B cell (primary cell): Measurements from ENCODE around the gene NINJ2. TPM values are rescaled to one million over a fixed set of nuclear protein-coding genes. Genes with fewer than 3 reads are reported as not detected.

Experiments used
- ATAC-seq: fragments of 200-7000 bp; cut with Tn5 transposase; one replicate; pipeline ENCODE4 v1.10.0; 2021; ENCODE audit warnings: low read depth, mild to moderate bottlenecking, moderate number of reproducible peaks, moderate library complexity
- CTCF ChIA-PET: fragments of 350-600 bp; sonication (Branson Sonifier 250); formaldehyde crosslinking; loops from one replicate; lab custom pipeline; 2021; ENCODE audit warnings: antibody characterized with exemption, inconsistent platforms; lab: Charles Lee
- POLR2A ChIA-PET: fragments of 350-600 bp; sonication (Branson Sonifier 250); formaldehyde crosslinking; loops from one replicate; lab custom pipeline; 2021; ENCODE audit warnings: antibody characterized with exemption; lab: Charles Lee
- DNase-seq: peaks from one replicate; pipeline ENCODE4 v3.0.0; 2013
- H2AFZ ChIP-seq: 2 replicates; pipeline ENCODE4 v1.6.1; 2012; ENCODE audit warnings: mild to moderate bottlenecking, low read depth, low read length; ENCODE audit not compliant: insufficient read depth, poor library complexity, severe bottlenecking
- H3K27ac ChIP-seq, 2 donors: 1 replicate in 1 of 2; 2 replicates in 1 of 2; pipeline ENCODE4 v1.5.1; 2012 to 2013; ENCODE audit warnings: low read length in 2 of 2, mild to moderate bottlenecking in 2 of 2, moderate library complexity in 1 of 2
- H3K27me3 ChIP-seq, 4 experiments: fragments of 200-600 bp in 1 of 4; sonication (generic) in 1 of 4; replicated peaks in 1 of 4; 1 replicate in 2 of 4; 2 replicates in 2 of 4; pipeline versions ENCODE4 v1.6.1 to v1.7.0; 2013 to 2016; ENCODE audit warnings: low read length in 3 of 4, mild to moderate bottlenecking in 2 of 4, mixed read lengths in 1 of 4, moderate library complexity in 1 of 4; ENCODE audit not compliant: insufficient read depth in 4 of 4, control insufficient read depth in 3 of 4; ENCODE audit errors: control extremely low read depth in 1 of 4
- H3K36me3 ChIP-seq, 2 experiments: replicated peaks in 1 of 2; 1 replicate in 1 of 2; 2 replicates in 1 of 2; pipeline versions ENCODE4 v1.6.1 to v1.7.1; 2013; ENCODE audit warnings: low read length in 1 of 2; ENCODE audit not compliant: insufficient read depth in 2 of 2, control insufficient read depth in 1 of 2; ENCODE audit errors: control extremely low read depth in 1 of 2, extremely low read depth in 1 of 2
- H3K4me1 ChIP-seq, 2 donors: fragments of 200-600 bp in 1 of 2; sonication (generic) in 1 of 2; 1 replicate in 1 of 2; 2 replicates in 1 of 2; pipeline versions ENCODE4 v1.5.1 to v1.6.1; 2013 to 2017; ENCODE audit warnings: low read length in 2 of 2; ENCODE audit not compliant: control insufficient read depth in 2 of 2, insufficient read depth in 2 of 2
- H3K4me2 ChIP-seq: replicated peaks from 2 replicates; pipeline ENCODE3; 2012; ENCODE audit warnings: mild to moderate bottlenecking, low read depth, low read length; ENCODE audit not compliant: poor library complexity, severe bottlenecking
- H3K4me3 ChIP-seq, 5 experiments: fragments of 200-600 bp in 1 of 5; sonication (generic) in 1 of 5; 1 replicate in 3 of 5; 2 replicates in 2 of 5; pipeline versions ENCODE4 v1.5.1 to v1.7.0; 2011 to 2016; ENCODE audit warnings: low read length in 4 of 5, mild to moderate bottlenecking in 4 of 5, low read depth in 2 of 5, control low read depth in 1 of 5, moderate library complexity in 1 of 5; ENCODE audit not compliant: insufficient read depth in 1 of 5; ENCODE audit errors: control extremely low read depth in 1 of 5, extremely low read depth in 1 of 5
- H3K79me2 ChIP-seq: fragments of 200-600 bp; sonication (generic); one replicate; pipeline ENCODE4 v1.6.0; 2016; ENCODE audit warnings: low read length; ENCODE audit not compliant: control insufficient read depth, insufficient read depth
- H3K9ac ChIP-seq: fragments of 200-600 bp; sonication (generic); 2 replicates; pipeline ENCODE4 v1.6.1; 2017; ENCODE audit warnings: mild to moderate bottlenecking, low read length, moderate library complexity
- H3K9me3 ChIP-seq, 3 donors: one replicate each; pipeline versions ENCODE4 v1.6.1 to v1.7.1; 2013; ENCODE audit warnings: low read length in 2 of 3; ENCODE audit not compliant: control insufficient read depth in 2 of 3, insufficient read depth in 1 of 3; ENCODE audit errors: control extremely low read depth in 1 of 3
- H4K20me1 ChIP-seq: 2 replicates; pipeline ENCODE4 v1.6.0; 2012; ENCODE audit warnings: mild to moderate bottlenecking, low read length; ENCODE audit not compliant: insufficient read depth, control insufficient read depth, poor library complexity, severe bottlenecking
- H3K27ac Mint-ChIP-seq: one replicate; pipeline ENCODE4 v1.8.0; 2021; ENCODE audit warnings: mixed read lengths
- H3K27me3 Mint-ChIP-seq: one replicate; pipeline ENCODE4 v1.8.0; 2021; ENCODE audit warnings: mixed read lengths
- H3K4me1 Mint-ChIP-seq: one replicate; pipeline ENCODE4 v1.8.0; 2021; ENCODE audit warnings: mixed read lengths
- H3K4me3 Mint-ChIP-seq: one replicate; pipeline ENCODE4 v1.8.0; 2021; ENCODE audit warnings: mixed read lengths
- H3K9me3 Mint-ChIP-seq: one replicate; pipeline ENCODE4 v1.8.0; 2022; ENCODE audit warnings: mixed read lengths; ENCODE audit not compliant: insufficient read depth
- CTCF ChIP-seq: fragments of 200-600 bp; IDR thresholded peaks from one replicate; pipeline ENCODE4 v1.8.0; 2022; ENCODE audit warnings: antibody characterized with exemption, mild to moderate bottlenecking
- EZH2 ChIP-seq: IDR thresholded peaks from 2 replicates; pipeline ENCODE4 v1.6.1; 2012; ENCODE audit warnings: borderline replicate concordance, low read depth, mild to moderate bottlenecking, moderate library complexity, low read length; ENCODE audit not compliant: insufficient read depth, poor library complexity, severe bottlenecking
- WGBS: methylation state at CpG from one replicate; pipeline ENCODE4 v1.1.5; 2013; ENCODE audit warnings: missing lambda C conversion rate; ENCODE audit not compliant: insufficient coverage; 5-methylcytosine and 5-hydroxymethylcytosine counted together
- intact Hi-C: fragments of 100-400 bp; cut with micrococcal nuclease; formaldehyde crosslinking; loops from one replicate; pipeline ENCODE4 v1.10.0; 2022
- polyA plus RNA-seq: library from polyadenylated mRNA; depleted of rRNA; stranded (reverse); fragments of >200 nt; gene quantifications from 2 replicates; pipeline ENCODE4 v1.2.3, GENCODE V29; 2012
- total RNA-seq, 2 donors: library from RNA; stranded (reverse); fragments of 120-200 nt in 1 of 2; gene quantifications; 1 replicate in 1 of 2; 2 replicates in 1 of 2; pipeline versions ENCODE4 v1.2.3 to v1.2.4, GENCODE V29; 2013 to 2022

The NINJ2 gene
- total and polyA plus RNA-seq, 2 donors (not counting 1 experiment from before 2014, with no cell fraction given): 2.9 to 10.2 TPM

GRCh38 chr12:530821-531220 lies 132.4 kb downstream of the NINJ2 start:
- H3K27me3 ChIP-seq: peaks cover 0 to 5% (median 0%) of the 10 kb centered on the region in 4 experiments
- ATAC-seq: no peak
- no peaks in the 10 kb centered on the region for H4K20me1 ChIP-seq
- no peak for DNase-seq
- intact Hi-C loops: no loop called here
- H3K79me2 ChIP-seq: no peaks in the 10 kb centered on the region
- Mint-ChIP-seq H3K4me3 (no peak overlapping the region), H3K9me3 (peaks cover 7% of the 10 kb centered on the region), H3K27me3 (peaks cover 12% of the 10 kb centered on the region), H3K27ac (no peak overlapping the region), H3K4me1 (no peaks in the 10 kb centered on the region)
- CTCF ChIA-PET: interaction anchor here (0.7 kb wide), 1 partner anchor 77 kb away, joined by 3 read pairs; no protein-coding TSS in a partner anchor
- no peak overlapping the region for H3K4me3 ChIP-seq
- H3K36me3 ChIP-seq: no peaks in the 10 kb centered on the region
- no peaks in the 10 kb centered on the region for H3K4me1 ChIP-seq
- H3K9ac ChIP-seq: no peak overlapping the region
- H3K4me2 ChIP-seq: no peak overlapping the region
- WGBS: 96% methylated on average over 4 of the region's 6 CpGs
- TF ChIP-seq EZH2 (no peak), CTCF (no peak)
- no peak overlapping the region for H3K27ac ChIP-seq
- POLR2A ChIA-PET: no interaction called here
- H2AFZ ChIP-seq: no peak overlapping the region
- peaks cover 0 to 29% (median 9%) of the 10 kb centered on the region in 3 donors for H3K9me3 ChIP-seq

- Histone ChIP-seq H3K27ac (no peak overlapping the region), H3K79me2 (no peaks in the 10 kb centered on the region), H3K4me3 (no peak overlapping the region), H3K9ac (no peak overlapping the region), H3K4me2 (no peak overlapping the region), H4K20me1 (no peaks in the 10 kb centered on the region), H3K27me3 (peaks cover 0 to 3% (median 0%) of the 10 kb centered on the region in 4 experiments), H2AFZ (no peak overlapping the region), H3K9me3 (peaks cover 0 to 29% (median 9%) of the 10 kb centered on the region in 3 donors), H3K4me1 (no peaks in the 10 kb centered on the region), H3K36me3 (no peaks in the 10 kb centered on the region)
- ATAC-seq (no peak), DNase-seq (no peak)
- ChIA-PET CTCF (interaction anchor here (0.7 kb wide), 1 partner anchor 77 kb away, joined by 3 read pairs; no protein-coding TSS in a partner anchor), POLR2A (no interaction called here)
- WGBS: 82% methylated on average over 2 of the region's 6 CpGs
- no peak overlapping the region for H3K4me3 Mint-ChIP-seq
- H3K27me3 Mint-ChIP-seq: peaks cover 14% of the 10 kb centered on the region
- H3K9me3 Mint-ChIP-seq: peaks cover 7% of the 10 kb centered on the region
- no peak overlapping the region for H3K27ac Mint-ChIP-seq
- no peaks in the 10 kb centered on the region for H3K4me1 Mint-ChIP-seq
- intact Hi-C loops: no loop called here
- TF ChIP-seq EZH2 (no peak), CTCF (no peak)
Observed at GRCh38 chr12:530308-530707, 132.9 kb downstream of the NINJ2 start.
